Activated T-helper 1 cell treated with Interleukin-2 at 50 U/mL for 16 hours (primary cell): ENCODE data around the gene PRDM11.

Source experiments
- DNase-seq: peaks from one replicate; pipeline ENCODE4 v3.0.0-alpha.2; 2020; ENCODE audit warnings: low read depth

Gene PRDM11

GRCh38 chr11:45157247-45158209 lies 11.1 kb downstream of the PRDM11 start:
- DNase-seq: no peak

DNA sequence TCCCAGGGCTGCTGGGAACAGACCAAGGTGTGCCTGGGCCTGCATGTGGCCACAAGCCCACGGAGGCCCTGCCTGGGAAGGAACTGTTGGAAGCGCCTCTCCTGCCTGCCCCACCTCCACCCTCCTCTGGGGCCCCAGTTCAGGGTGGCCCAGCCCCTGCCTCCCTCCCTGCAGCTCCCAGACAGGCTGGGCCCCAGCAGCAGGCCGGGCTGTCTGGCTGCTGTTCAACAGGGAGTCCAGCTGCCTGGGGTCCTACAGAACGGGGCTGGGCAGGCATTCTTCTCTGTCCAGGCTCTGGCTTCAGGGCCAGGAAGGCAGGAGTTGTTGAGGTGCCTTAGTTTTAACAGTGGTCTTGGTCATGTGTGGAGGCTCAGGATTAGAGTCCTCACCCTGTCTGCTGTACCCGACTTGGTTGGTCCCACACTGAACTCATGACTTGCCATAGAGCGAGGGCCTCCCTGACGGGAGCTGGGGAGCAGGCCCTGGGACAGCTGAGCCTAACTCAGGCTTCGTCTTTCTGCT lies 11.8 kb downstream of the PRDM11 start:
- DNase-seq: no peak

DNA sequence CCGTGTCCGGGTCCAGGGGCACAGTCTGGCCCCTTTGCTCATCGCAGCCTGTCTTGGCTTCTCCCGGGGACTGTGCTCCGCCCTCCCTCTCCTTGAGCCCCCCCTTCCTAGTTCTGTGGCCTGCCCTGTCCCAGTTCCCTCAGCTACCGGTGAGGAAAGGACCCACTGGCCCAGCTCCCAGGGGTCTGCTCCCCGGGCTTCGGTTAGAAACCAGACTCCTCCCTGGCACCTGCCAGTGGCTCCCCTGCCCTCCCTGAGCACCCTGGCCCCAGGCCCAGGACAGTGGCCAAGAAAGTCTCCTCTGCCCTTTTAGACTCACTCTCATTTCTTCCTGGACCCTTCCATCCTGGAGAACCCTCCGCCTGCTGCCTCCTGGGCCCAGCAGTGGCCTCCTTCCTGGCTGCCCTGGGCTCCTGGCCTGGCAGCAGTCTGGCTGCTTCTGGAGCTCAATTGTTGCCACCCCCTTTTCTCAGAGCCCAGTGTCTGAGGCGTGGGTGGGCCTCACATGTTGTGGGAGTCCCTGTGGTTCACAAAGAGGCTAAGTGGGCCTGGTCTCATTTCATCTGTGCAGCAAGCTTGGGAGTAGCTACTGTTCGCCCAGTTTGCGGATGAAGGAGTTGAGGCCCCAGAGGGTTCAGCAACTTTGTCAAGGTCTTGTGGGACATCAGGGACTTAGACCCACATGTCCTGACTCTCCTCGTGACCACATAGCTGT lies 12.6 kb downstream of the PRDM11 start:
- no peak for DNase-seq

GRCh38 chr11:45159781-45160365 lies 13.4 kb downstream of the PRDM11 start:
- DNase-seq: no peak

DNA sequence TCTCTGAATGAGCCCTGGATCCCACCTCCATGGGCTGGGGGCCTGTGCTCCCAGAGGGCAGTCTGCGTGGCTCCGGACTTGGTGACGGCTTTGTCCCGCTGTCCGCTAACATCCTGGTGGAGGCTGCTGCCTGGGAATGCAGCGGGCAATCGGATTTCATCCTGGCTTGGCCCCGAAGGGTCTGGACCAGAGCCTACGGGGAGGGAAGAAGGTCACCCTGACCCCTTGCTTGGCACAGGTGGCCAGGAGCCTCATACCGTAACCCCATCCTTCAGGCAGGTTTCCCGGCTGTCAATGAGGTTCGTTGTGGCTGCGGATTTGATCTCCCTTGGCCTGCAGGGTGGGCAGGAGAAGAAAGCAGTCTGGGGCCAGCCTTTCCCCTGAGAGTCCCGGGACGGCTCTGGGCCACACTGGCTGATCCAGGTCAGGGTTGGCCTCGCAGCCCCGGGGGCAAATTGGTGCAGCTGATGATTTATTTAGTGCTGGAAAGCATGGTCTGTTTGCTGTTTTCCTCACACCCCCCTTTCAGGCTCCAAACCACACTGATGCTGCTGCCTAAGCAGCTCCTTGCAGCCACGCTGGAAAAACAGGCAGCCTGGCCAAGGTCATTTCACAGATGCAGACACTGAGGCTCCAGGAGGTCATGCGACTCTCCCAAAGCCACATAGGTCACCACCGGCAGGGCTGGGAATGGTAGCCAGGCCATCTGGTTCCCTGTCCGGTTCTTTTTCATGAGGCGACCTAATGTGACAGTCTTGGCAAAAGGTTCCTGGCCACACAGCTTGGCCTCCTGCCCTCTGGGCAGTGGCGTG lies 15.0 kb downstream of the PRDM11 start:
- DNase-seq: no peak

DNA sequence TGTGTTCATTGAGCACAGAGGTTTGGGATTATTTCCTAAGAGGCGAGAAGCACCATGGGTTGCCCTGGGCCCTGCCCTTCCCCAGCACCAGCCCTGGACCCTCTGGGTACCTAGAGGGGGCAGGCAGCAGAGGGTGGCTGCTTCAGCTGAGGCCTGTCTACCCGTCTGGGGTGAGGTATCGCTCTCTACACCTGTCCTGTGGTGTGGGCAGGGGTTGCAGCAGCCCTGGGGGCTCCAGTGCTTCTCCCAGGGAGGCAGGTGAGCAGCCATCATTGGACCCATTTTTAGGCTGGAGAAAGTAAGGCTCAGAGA lies 15.6 kb downstream of the PRDM11 start:
- DNase-seq: no peak

DNA sequence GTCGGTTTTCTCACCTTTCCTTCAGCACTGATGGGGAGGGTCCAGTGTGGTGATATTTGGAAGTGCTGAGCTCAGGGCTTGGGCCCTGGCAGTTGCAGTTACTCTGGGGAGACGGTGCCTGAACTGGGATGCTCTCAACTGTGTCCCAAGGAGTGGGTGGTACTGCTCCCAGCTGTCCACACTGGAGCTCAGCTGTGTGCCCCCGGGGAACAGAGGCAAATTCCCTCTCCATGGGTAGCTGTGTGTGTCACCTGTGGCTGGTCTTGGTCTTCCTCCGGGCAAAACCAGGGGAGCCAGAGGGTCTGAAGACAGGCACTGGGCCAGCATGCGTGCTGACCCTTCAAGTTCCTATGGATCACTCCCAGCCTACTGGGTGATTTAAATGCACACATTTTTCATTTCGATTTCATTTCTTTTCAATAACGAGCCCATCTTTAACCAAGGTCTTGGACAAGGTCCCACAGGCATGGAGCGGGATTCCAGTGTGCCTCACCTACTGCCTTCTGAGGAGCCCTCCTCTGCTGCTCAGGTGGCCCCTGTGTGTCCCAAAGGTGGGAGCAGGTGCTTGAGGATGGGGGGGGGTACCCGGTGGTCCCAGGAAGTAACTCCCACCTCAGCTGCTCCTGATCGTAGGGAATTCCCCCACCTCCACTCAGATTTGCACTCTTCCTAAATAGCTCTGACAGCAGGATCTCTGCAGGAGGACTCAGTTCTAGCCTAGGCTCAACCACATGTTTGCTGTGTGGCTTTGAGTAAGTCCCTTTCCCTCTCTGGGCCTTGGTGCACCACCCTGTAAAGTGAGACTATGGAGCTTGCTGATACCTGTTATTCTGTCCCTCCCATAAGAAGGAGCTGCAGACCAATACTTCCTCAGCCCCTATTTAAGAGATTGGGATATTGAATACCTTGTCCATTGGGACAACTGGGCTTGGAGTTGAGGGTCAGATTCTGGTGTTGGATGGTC lies 16.8 kb downstream of the PRDM11 start:
- no peak for DNase-seq

DNA sequence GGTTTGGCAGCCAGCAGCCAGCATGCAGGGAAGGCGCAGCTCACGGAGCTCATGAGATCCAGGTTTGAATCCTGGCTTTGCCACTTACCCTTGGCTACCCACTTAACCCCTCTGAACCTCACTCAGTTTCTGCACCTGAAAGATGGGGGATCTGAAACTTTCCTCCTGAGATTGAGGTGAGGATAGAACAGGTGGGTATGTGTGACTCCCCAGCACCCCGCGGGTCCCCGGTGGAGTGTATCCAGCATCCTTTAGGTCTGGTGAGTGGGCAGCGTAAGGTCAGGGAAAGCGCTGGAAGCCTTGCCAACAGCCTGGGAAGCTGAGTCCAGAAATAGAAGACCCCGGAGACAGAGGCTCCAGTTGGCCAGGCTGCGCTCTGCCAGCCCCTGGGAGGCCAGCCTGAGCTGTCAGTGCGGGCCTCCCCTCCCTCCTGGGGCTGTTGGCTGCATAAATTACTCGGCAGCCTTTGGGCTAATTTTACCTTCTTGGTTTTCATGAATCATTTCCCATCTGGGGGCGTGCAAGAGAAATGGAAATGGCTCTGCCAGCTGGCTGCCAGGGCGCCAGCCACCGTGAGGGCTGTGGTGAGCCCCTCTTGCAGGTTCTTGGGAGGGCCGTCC lies 17.6 kb downstream of the PRDM11 start:
- DNase-seq: no peak

GRCh38 chr11:45165386-45165785 lies 18.9 kb downstream of the PRDM11 start:
- no peak for DNase-seq

- DNase-seq: no peak
Measured at GRCh38 chr11:45165806-45166603, 19.6 kb downstream of the PRDM11 start.

DNA sequence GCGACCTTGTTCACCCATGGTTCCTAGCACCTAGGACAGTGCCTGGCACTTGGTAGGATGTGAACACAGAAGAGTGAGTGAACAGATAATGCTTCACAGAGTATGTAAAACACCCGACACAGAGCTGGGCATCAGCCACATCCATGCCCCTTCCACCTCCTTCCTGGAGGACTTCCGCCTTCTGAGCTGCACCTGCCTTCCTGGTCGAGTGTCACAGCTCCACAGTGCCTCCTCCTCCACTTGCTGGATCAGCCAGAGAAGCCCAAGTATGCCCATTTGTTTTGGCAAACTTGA lies 20.1 kb downstream of the PRDM11 start:
- no peak for DNase-seq

DNA sequence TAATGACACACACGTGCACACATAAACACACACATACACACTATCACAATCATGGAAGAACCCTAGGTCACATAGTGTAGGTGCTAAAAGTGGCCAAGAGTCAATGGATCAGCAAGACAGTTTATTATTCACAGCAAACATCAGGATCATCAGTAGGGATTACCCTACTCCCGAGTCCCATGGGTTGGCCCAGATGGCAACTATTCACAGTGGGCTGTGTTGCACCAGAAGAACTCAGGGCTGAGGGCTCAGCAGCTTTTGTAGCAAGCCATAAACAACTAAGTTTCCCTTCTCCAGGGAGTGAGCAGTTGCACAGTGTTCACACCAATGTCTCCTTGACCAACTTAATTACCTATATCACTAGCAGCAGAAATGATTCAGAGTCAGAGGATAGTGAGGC lies 20.8 kb downstream of the PRDM11 start:
- no peak for DNase-seq

DNA sequence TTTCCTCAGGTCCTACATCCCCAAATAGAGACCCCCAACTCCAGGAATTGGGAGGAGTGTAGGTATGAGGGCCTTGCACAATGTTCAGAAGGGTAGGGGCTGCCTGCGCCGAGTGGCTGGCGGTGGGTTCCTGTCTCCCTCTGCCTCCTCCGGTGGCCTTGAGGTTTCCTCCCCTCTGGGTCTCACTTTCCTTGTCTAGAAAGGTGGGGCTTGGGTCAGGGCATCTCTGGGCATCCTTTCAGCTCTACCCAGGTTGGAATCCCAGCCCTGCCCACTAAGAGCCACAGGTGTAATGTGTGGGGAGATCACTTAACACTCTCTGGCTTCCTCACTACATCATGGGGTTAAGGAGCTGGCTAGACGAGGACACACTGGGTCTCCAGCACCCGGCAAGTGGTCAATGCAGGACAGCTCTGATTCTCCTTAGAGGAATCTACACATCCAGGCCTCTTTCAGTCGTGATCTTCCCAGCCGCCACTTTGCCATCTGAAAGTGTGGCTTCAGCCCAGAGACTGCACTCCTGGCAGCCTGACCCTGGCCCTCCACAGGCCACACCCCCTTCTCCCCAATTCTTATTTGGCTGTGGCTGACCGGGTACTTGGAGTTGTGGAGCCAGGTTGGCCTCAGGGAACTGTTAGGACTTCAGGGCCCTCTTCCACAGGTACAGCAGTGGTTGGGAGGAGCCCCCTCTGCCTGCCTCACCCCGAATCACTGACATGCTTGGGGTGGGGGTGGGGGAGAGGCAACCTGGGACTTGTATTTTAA lies 22.1 kb downstream of the PRDM11 start:
- no peak for DNase-seq

- no peak for DNase-seq
Measured at GRCh38 chr11:45169310-45170072, 23.1 kb downstream of the PRDM11 start.

- DNase-seq: no peak
Measured at GRCh38 chr11:45170484-45170883, 24.0 kb downstream of the PRDM11 start.

GRCh38 chr11:45171550-45171949 lies 25.1 kb downstream of the PRDM11 start:
- DNase-seq: no peak

DNA sequence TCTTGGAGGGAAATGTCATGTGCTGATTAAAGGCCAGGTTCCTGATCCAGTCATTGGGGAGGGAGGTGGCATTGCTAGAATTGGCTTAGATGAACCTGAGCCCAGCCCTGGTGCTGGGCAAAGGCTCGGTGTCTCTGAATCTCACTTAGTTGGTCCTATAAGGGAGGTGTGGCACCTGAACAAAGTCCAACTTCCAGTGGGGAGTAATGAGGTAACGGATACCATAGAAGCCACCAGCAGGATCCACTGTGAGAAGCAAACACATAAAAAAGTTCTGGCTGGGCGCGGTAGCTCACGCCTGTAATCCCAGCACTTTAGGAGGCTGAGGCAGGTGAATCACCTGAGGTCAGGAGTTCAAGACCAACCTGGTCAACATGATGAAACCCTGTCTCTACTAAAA lies 26.6 kb downstream of the PRDM11 start:
- no peak for DNase-seq

DNA sequence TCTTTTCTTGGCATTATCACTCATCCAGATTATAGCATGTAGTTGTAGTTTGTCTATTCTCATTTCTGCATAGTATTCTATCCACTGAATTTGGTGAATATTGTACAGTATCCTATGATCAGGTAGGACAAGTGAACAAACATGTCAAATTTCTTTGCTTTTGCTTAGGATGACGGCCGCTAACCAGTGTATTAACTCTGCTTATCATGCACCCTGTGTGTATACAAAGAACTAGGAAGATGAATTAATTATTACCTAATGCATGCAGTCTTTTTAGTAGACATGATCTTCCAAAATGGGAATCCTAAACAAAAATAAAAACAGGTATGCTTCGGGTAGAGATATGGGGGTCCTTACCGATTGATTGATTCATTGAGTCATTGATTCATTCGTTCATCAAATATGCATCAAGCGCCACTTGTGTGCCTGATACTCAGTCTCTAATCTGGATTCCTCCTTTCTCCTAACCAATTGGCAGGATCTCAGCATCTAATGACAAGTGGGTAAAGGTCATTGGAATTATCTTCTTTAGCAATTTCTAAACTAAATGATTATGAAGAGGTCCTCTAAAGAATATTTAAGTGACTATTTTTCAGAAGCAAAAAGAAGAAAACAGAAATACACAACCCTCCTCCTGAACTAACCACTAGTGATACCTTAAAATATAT lies 27.9 kb downstream of the PRDM11 start:
- no peak for DNase-seq
